ENCODE data around the gene MED26. TPM values are rescaled to one million over a fixed set of nuclear protein-coding genes. Genes with fewer than 3 reads are reported as not detected.

The MED26 gene
- total RNA-seq, 1 donor from 2014 or later, result 15.0 TPM

DNA sequence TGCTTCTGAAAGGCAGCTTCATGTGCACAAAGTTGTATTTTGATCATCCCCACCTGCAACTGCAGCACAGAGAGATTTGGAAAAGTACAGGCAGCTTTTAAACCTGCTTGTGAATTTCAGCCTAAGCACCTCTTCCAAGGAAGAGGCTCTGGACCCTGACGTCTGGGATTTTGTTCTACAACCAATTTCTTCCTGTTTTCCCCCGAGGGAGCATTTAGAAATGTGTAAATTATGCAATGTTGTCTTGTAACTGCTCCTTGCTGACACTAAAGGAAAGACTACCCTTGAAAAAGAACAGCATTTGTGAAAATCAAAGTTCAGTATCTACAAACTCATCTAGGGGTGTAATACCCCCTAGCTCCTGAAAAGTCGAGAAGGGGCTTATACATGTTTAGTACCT, 15.4 kb downstream of the MED26 start:
- H3K9me3 Mint-ChIP-seq (ENCODE audit: unreplicated experiment), result no peaks in the 10 kb centered on the region
- H3K4me3 ChIP-seq (ENCODE audit: insufficient read depth, low read depth, low read length), result no peak overlapping the region
- H3K36me3 ChIP-seq (ENCODE audit: insufficient read depth, low read length), result no peaks in the 10 kb centered on the region
- no peak overlapping the region for H2AFZ ChIP-seq (ENCODE audit: low read depth, low read length)
- H3K4me1 ChIP-seq (ENCODE audit: insufficient read depth, low read length), result no peaks in the 10 kb centered on the region
- no peaks in the 10 kb centered on the region for H3K9me3 ChIP-seq (ENCODE audit: insufficient read depth, low read depth, low read length)
- FAIRE-seq (no peak), DNase-seq (ENCODE audit: low read depth) (no peak)
- no peaks in the 10 kb centered on the region for H3K27me3 ChIP-seq (ENCODE audit: insufficient read depth, low read length)
- no peaks in the 10 kb centered on the region for H3K36me3 Mint-ChIP-seq (ENCODE audit: low read depth, unreplicated experiment)
- TF ChIP-seq, protein P1, sequence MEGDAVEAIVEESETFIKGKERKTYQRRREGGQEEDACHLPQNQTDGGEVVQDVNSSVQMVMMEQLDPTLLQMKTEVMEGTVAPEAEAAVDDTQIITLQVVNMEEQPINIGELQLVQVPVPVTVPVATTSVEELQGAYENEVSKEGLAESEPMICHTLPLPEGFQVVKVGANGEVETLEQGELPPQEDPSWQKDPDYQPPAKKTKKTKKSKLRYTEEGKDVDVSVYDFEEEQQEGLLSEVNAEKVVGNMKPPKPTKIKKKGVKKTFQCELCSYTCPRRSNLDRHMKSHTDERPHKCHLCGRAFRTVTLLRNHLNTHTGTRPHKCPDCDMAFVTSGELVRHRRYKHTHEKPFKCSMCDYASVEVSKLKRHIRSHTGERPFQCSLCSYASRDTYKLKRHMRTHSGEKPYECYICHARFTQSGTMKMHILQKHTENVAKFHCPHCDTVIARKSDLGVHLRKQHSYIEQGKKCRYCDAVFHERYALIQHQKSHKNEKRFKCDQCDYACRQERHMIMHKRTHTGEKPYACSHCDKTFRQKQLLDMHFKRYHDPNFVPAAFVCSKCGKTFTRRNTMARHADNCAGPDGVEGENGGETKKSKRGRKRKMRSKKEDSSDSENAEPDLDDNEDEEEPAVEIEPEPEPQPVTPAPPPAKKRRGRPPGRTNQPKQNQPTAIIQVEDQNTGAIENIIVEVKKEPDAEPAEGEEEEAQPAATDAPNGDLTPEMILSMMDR (IDR thresholded peaks at IDR 0.05; ENCODE audit: insufficient read depth, low read depth, low read length), result no peak
- TF ChIP-seq EZH2 (IDR thresholded peaks at IDR 0.05; ENCODE audit: insufficient read depth, low read length), result no peak
- H4K20me1 ChIP-seq (ENCODE audit: insufficient read depth, low read length), result peaks cover 100% of the 10 kb centered on the region
- H3K27me3 Mint-ChIP-seq (ENCODE audit: low read depth, unreplicated experiment), result no peaks in the 10 kb centered on the region
- peaks cover 20% of the 10 kb centered on the region for H3K4me1 Mint-ChIP-seq (ENCODE audit: low read depth, unreplicated experiment)
- no peak overlapping the region for H3K4me2 ChIP-seq (ENCODE audit: low read length)
- no peak overlapping the region for H3K9ac ChIP-seq (ENCODE audit: low read length)
- H3K4me3 Mint-ChIP-seq (ENCODE audit: unreplicated experiment), result no peak overlapping the region
- H3K79me2 ChIP-seq (ENCODE audit: insufficient read depth, low read length), result peaks cover 100% of the 10 kb centered on the region
- no peak overlapping the region for H3K27ac Mint-ChIP-seq (ENCODE audit: unreplicated experiment)
- no peak overlapping the region for H3K27ac ChIP-seq (ENCODE audit: low read depth, low read length)

DNA sequence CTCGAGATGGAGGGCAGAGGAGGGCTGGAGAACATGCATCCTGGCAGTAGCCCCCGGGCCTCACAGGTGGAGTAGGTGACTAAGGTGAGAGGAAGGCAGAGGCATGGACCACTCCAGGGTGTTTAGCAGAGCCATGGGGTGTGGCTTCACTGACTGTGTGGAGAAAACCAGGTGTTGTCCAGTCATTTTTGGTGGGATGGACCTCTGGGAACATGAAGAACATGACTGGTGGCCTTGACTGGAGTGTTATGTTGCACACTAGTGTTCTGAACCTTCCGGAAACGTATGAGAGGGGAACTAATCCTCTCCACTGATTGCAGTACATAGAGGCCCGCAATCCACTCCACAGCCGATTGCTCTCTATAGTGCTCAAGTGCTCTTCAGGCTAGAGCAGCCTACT, 16.9 kb downstream of the MED26 start:
- H3K9me3 ChIP-seq (ENCODE audit: insufficient read depth, low read depth, low read length), result no peaks in the 10 kb centered on the region
- no peak for TF ChIP-seq EZH2 (IDR thresholded peaks at IDR 0.05; ENCODE audit: insufficient read depth, low read length)
- TF ChIP-seq, protein P1 (IDR thresholded peaks at IDR 0.05; ENCODE audit: insufficient read depth, low read depth, low read length), result no peak
- no peak overlapping the region for H2AFZ ChIP-seq (ENCODE audit: low read depth, low read length)
- H3K4me2 ChIP-seq (ENCODE audit: low read length), result no peak overlapping the region
- H3K27ac ChIP-seq (ENCODE audit: low read depth, low read length), result no peak overlapping the region
- no peak overlapping the region for H3K9ac ChIP-seq (ENCODE audit: low read length)
- H3K27me3 ChIP-seq (ENCODE audit: insufficient read depth, low read length), result no peaks in the 10 kb centered on the region
- Mint-ChIP-seq H3K27me3 (ENCODE audit: low read depth, unreplicated experiment) (no peaks in the 10 kb centered on the region), H3K27ac (ENCODE audit: unreplicated experiment) (no peak overlapping the region), H3K4me1 (ENCODE audit: low read depth, unreplicated experiment) (peaks cover 18% of the 10 kb centered on the region), H3K9me3 (ENCODE audit: unreplicated experiment) (no peaks in the 10 kb centered on the region), H3K4me3 (ENCODE audit: unreplicated experiment) (no peak overlapping the region), H3K36me3 (ENCODE audit: low read depth, unreplicated experiment) (peaks cover 2% of the 10 kb centered on the region)
- H4K20me1 ChIP-seq (ENCODE audit: insufficient read depth, low read length), result peaks cover 97% of the 10 kb centered on the region
- DNase-seq (ENCODE audit: low read depth) (no peak), FAIRE-seq (no peak)
- H3K36me3 ChIP-seq (ENCODE audit: insufficient read depth, low read length), result no peaks in the 10 kb centered on the region
- no peak overlapping the region for H3K4me3 ChIP-seq (ENCODE audit: insufficient read depth, low read depth, low read length)
- no peaks in the 10 kb centered on the region for H3K4me1 ChIP-seq (ENCODE audit: insufficient read depth, low read length)
- peaks cover 98% of the 10 kb centered on the region for H3K79me2 ChIP-seq (ENCODE audit: insufficient read depth, low read length)

DNA sequence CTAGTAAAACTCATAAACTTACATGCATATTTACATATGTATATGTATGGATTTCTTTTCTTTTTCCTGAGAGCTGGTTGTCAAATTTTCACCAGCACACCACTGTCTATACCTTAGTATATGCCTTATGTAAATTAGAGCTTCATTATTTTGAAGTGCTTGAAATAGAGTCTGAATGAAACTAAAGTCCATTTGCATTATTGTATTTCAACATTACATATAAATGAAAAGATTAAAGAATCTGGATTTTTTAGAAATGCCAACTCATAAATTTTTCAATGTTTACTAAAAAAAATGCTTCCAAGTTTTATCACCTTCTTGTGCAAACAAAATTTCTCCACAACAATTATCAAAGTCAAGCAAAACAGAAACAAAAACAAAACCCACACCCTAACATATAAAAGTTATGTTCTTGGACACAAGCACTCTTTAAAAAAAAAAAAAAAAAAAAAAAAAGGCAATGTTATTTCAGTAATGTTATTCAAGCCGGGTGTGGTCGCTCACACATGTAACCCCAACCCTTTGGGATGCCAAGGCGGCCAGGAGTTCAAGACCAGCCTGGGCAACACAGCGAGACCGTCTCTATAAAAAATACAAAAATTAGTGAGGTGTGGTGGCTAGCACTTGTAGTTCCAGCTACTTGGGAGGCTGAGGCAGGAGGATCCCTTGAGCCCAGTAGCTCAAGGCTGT, 18.3 kb downstream of the MED26 start:
- Histone ChIP-seq H4K20me1 (ENCODE audit: insufficient read depth, low read length) (peaks cover 97% of the 10 kb centered on the region), H3K79me2 (ENCODE audit: insufficient read depth, low read length) (peaks cover 98% of the 10 kb centered on the region), H3K4me3 (ENCODE audit: insufficient read depth, low read depth, low read length) (no peak overlapping the region), H3K27me3 (ENCODE audit: insufficient read depth, low read length) (no peaks in the 10 kb centered on the region), H3K27ac (ENCODE audit: low read depth, low read length) (no peak overlapping the region), H3K9me3 (ENCODE audit: insufficient read depth, low read depth, low read length) (no peaks in the 10 kb centered on the region), H3K36me3 (ENCODE audit: insufficient read depth, low read length) (no peaks in the 10 kb centered on the region), H3K9ac (ENCODE audit: low read length) (no peak overlapping the region), H2AFZ (ENCODE audit: low read depth, low read length) (no peak overlapping the region), H3K4me2 (ENCODE audit: low read length) (no peak overlapping the region), H3K4me1 (ENCODE audit: insufficient read depth, low read length) (peaks cover 6% of the 10 kb centered on the region)
- DNase-seq (ENCODE audit: low read depth) (no peak), FAIRE-seq (no peak)
- Mint-ChIP-seq H3K9me3 (ENCODE audit: unreplicated experiment) (no peaks in the 10 kb centered on the region), H3K4me3 (ENCODE audit: unreplicated experiment) (no peak overlapping the region), H3K36me3 (ENCODE audit: low read depth, unreplicated experiment) (peaks cover 5% of the 10 kb centered on the region), H3K4me1 (ENCODE audit: low read depth, unreplicated experiment) (peaks cover 19% of the 10 kb centered on the region), H3K27ac (ENCODE audit: unreplicated experiment) (no peak overlapping the region), H3K27me3 (ENCODE audit: low read depth, unreplicated experiment) (no peaks in the 10 kb centered on the region)
- TF ChIP-seq EZH2 (IDR thresholded peaks at IDR 0.05; ENCODE audit: insufficient read depth, low read length), result no peak
- TF ChIP-seq, protein P1 (IDR thresholded peaks at IDR 0.05; ENCODE audit: insufficient read depth, low read depth, low read length), result no peak
